ENCODE measurements around the gene HNRNPA2B1. TPM values are rescaled to one million over a fixed set of nuclear protein-coding genes. Genes with fewer than 3 reads are reported as not detected.
A peak's percentile ranks its signal among the peaks of the same experiment; 100 is the strongest.
"Not testable (repeated sequence)": the region's sequence is repeated elsewhere in the genome, so short reads cannot be mapped to it uniquely, and the experiment has no call there.

HNRNPA2B1 gene
- total RNA-seq, 1 donor from 2014 or later: 57.0 TPM

GRCh38 chr7:26197153-26198115 is 3.1 kb downstream of the HNRNPA2B1 start:
- intact Hi-C loops (cut with DNase I): no loop called here
- no peak overlapping the region for H3K27ac ChIP-seq

DNA sequence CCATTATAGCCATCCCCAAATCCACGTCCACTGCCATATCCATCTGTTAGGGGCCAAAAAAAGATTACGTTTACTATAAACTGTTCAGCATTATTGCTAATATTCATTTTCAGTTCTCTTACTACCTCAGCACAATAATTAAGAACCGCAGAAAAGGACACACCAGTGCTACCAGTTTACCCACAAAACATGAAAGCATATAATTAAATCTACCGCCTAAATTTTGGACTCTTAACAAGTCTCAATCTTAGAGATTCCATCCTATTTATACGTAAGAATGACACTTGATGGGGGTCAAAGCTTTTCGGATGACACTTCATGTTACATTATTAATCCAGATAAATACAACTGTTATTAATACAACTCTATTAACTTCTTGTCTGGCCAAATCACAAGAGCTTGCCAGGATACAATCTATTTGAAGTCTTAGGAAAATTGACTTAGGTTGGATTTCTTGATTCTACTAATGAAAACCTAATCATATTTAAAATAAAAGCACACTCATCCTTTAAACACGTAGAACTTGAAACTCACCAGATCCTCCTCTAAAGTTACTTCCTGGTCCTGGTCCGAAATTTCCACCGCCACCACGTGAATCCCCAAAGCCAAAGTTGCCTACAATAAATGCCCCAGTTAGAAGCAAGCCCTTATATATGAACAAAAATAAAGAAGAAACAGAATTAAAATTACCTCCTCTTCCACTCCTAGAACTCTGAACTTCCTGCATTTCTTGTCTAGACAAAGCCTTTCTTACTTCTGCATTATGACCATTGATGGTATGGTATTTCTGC is 4.5 kb downstream of the HNRNPA2B1 start:
- H3K27me3 ChIP-seq: no peaks in the 10 kb centered on the region
- H3K4me1 ChIP-seq: peaks cover 3 to 54% of the 10 kb centered on the region in 2 donors
- peaks cover 59 to 75% of the 10 kb centered on the region in 2 donors for H3K36me3 ChIP-seq
- peak overlapping the region; percentile 84 to 95 for H3K4me3 ChIP-seq
- no peaks in the 10 kb centered on the region for H3K9me3 ChIP-seq
- H3K27ac ChIP-seq: no peak overlapping the region
- TF ChIP-seq, protein P1, sequence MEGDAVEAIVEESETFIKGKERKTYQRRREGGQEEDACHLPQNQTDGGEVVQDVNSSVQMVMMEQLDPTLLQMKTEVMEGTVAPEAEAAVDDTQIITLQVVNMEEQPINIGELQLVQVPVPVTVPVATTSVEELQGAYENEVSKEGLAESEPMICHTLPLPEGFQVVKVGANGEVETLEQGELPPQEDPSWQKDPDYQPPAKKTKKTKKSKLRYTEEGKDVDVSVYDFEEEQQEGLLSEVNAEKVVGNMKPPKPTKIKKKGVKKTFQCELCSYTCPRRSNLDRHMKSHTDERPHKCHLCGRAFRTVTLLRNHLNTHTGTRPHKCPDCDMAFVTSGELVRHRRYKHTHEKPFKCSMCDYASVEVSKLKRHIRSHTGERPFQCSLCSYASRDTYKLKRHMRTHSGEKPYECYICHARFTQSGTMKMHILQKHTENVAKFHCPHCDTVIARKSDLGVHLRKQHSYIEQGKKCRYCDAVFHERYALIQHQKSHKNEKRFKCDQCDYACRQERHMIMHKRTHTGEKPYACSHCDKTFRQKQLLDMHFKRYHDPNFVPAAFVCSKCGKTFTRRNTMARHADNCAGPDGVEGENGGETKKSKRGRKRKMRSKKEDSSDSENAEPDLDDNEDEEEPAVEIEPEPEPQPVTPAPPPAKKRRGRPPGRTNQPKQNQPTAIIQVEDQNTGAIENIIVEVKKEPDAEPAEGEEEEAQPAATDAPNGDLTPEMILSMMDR (IDR thresholded peaks at IDR 0.05): no peak
- no peak for DNase-seq (ENCODE audit: low spot score in 2 of 2)
- intact Hi-C loops (cut with DNase I): no loop called here

More at GRCh38 chr7:26197153-26198115, 3.1 kb downstream of the HNRNPA2B1 start:
- Histone ChIP-seq H3K27me3 (no peaks in the 10 kb centered on the region), H3K4me3 (peak overlapping the region; percentile 84 to 95), H3K9me3 (no peaks in the 10 kb centered on the region), H3K4me1 (peaks cover 3 to 49% of the 10 kb centered on the region in 2 donors), H3K36me3 (peaks cover 46 to 61% of the 10 kb centered on the region in 2 donors)
- TF ChIP-seq, protein P1 (IDR thresholded peaks at IDR 0.05): no peak
- no peak for DNase-seq (ENCODE audit: low spot score in 2 of 2)

DNA sequence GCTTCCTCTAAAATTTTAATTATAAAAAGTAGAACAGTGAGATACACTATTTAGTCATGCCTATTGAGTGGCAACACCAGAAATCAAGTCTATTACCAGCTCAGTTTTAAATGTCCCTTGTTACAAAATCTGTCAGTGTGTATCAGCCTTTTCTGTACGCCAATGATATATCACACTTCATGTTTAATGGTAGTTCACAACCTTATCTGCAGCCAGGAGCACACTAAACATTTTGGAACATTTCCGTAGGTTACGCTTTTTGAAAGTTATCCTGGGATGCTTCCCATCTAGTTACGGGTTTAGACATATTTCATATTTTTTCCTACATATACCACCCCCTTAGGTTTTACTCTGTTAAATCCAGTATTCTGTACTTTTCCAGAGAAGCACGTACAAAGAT is 5.4 kb downstream of the HNRNPA2B1 start:
- Histone ChIP-seq H3K4me3 (peak overlapping the region; percentile 4 to 23), H3K36me3 (peaks cover 68 to 84% of the 10 kb centered on the region in 2 donors), H3K9me3 (no peaks in the 10 kb centered on the region), H3K27me3 (no peaks in the 10 kb centered on the region), H3K27ac (no peak overlapping the region), H3K4me1 (peaks cover 3 to 61% of the 10 kb centered on the region in 2 donors)
- TF ChIP-seq, protein P1 (IDR thresholded peaks at IDR 0.05): no peak
- intact Hi-C loops (cut with DNase I): no loop called here
- no peak for DNase-seq (ENCODE audit: low spot score in 2 of 2)

DNA sequence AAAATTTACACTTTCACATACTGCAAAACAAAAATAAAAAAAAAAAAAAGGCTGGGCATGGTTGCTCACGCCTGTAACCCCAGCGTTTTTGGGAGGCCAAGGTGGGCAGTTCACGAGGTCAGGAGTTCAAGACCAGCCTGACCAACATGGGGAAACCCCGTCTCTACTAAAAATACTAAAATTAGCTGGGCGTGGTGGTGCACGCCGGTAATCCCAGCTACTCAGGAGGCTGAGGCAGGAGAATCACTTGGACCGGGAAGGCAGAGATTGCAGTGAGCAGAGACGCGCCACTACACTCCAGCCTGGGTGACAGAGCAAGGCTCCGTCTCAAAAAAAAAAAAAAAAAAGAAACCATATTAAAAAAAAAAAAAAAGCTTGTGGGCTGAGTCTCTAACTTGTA is 5.8 kb downstream of the HNRNPA2B1 start:
- H3K9me3 ChIP-seq; H3K27ac ChIP-seq; H3K27me3 ChIP-seq; DNase-seq (ENCODE audit: low spot score in 2 of 2): not testable (repeated sequence)
- H3K4me3 ChIP-seq: peak overlapping the region in 1 of 2 donors; percentile 13
- peaks cover 3 to 61% of the 10 kb centered on the region in 2 donors for H3K4me1 ChIP-seq
- intact Hi-C loops (cut with DNase I): loop anchor here (5.0 kb wide), 1 partner anchor 802 kb away; no protein-coding TSS in a partner anchor
- peaks cover 71 to 88% of the 10 kb centered on the region in 2 donors for H3K36me3 ChIP-seq

- Histone ChIP-seq H3K27ac (no peak overlapping the region), H3K4me1 (peaks cover 3 to 61% of the 10 kb centered on the region in 2 donors), H3K4me3 (peak overlapping the region in 1 of 2 donors; percentile 13), H3K9me3 (no peaks in the 10 kb centered on the region), H3K36me3 (peaks cover 82 to 93% of the 10 kb centered on the region in 2 donors), H3K27me3 (no peaks in the 10 kb centered on the region)
- no peak for DNase-seq (ENCODE audit: low spot score in 2 of 2)
- TF ChIP-seq, protein P1 (IDR thresholded peaks at IDR 0.05): no peak
- intact Hi-C loops (cut with DNase I): loop anchor here (5.0 kb wide), 1 partner anchor 801 kb away; no protein-coding TSS in a partner anchor
Measured at GRCh38 chr7:26193432-26194207, 6.9 kb downstream of the HNRNPA2B1 start.
